Loucy (cell line): ENCODE results near the gene EIF2S1.

ENCODE experiments used
- H2AFZ ChIP-seq: fragments of 200-600 bp; sonication (generic); 2 replicates; pipeline ENCODE4 v1.6.0; 2016; ENCODE audit warnings: antibody characterized with exemption, mild to moderate bottlenecking, low read length, moderate library complexity
- H3F3A ChIP-seq: fragments of 200-600 bp; 2 replicates; pipeline ENCODE4 v1.6.0; 2016; ENCODE audit warnings: antibody characterized with exemption, low read depth, mild to moderate bottlenecking
- H3K27me3 ChIP-seq: fragments of 200-600 bp; sonication (generic); 2 replicates; pipeline ENCODE4 v1.6.1; 2014; ENCODE audit warnings: low read length, mild to moderate bottlenecking; ENCODE audit not compliant: insufficient read depth, poor library complexity, severe bottlenecking
- H3K36me3 ChIP-seq: fragments of 200-600 bp; sonication (generic); 2 replicates; pipeline ENCODE4 v1.6.1; 2016; ENCODE audit warnings: low read length; ENCODE audit not compliant: insufficient read depth
- H3K4me1 ChIP-seq: fragments of 200-600 bp; sonication (generic); 2 replicates; pipeline ENCODE4 v1.5.1; 2014; ENCODE audit warnings: low read length, mild to moderate bottlenecking; ENCODE audit not compliant: insufficient read depth, poor library complexity, severe bottlenecking
- H3K4me2 ChIP-seq: fragments of 200-600 bp; sonication (generic); 2 replicates; pipeline ENCODE4 v1.6.0; 2014; ENCODE audit warnings: antibody characterized with exemption, low read length, low read depth, mild to moderate bottlenecking; ENCODE audit not compliant: poor library complexity, severe bottlenecking
- H3K4me3 ChIP-seq: fragments of 200-600 bp; sonication (generic); 2 replicates; pipeline ENCODE4 v1.5.1; 2014; ENCODE audit warnings: low read length, mild to moderate bottlenecking, mixed read lengths; ENCODE audit not compliant: poor library complexity, severe bottlenecking
- H3K79me2 ChIP-seq: fragments of 200-600 bp; sonication (generic); 2 replicates; pipeline ENCODE4 v1.6.1; 2014; ENCODE audit warnings: low read length; ENCODE audit not compliant: insufficient read depth
- H3K9ac ChIP-seq: fragments of 200-600 bp; sonication (generic); 2 replicates; pipeline ENCODE4 v1.6.0; 2014; ENCODE audit warnings: mild to moderate bottlenecking, low read depth, low read length, moderate library complexity; ENCODE audit not compliant: poor library complexity, severe bottlenecking
- H3K9me2 ChIP-seq: fragments of 200-600 bp; sonication (generic); replicated peaks from 2 replicates; pipeline ENCODE4 v1.6.1; 2016; ENCODE audit warnings: low read depth, low read length, mixed read lengths
- H3K9me3 ChIP-seq: fragments of 200-600 bp; sonication (generic); 2 replicates; pipeline ENCODE4 v1.6.1; 2014; ENCODE audit warnings: mild to moderate bottlenecking, antibody characterized with exemption, low read length, low read depth; ENCODE audit not compliant: insufficient read depth
- H4K20me1 ChIP-seq: fragments of 200-600 bp; sonication (generic); 2 replicates; pipeline ENCODE4 v1.6.0; 2014; ENCODE audit warnings: antibody characterized with exemption, low read length, mild to moderate bottlenecking; ENCODE audit not compliant: insufficient read depth, poor library complexity, severe bottlenecking
- CTCF ChIP-seq: fragments of 200-600 bp; sonication (generic); conservative IDR thresholded peaks from 2 replicates; pipeline ENCODE4 v1.5.1; 2014; ENCODE audit warnings: mild to moderate bottlenecking, antibody characterized with exemption, low read length
- EZH2phosphoT487 ChIP-seq: fragments of 200-600 bp; IDR thresholded peaks from 2 replicates; pipeline ENCODE4 v1.6.1; 2018; ENCODE audit warnings: antibody characterized with exemption, mild to moderate bottlenecking, moderate library complexity, borderline replicate concordance

EIF2S1 gene

GRCh38 chr14:67423424-67423823, 63.3 kb downstream of the EIF2S1 start:
- no peak overlapping the region for H2AFZ ChIP-seq
- H3K4me2 ChIP-seq = no peak overlapping the region
- no peaks in the 10 kb centered on the region for H3K4me1 ChIP-seq
- H3K9ac ChIP-seq = no peak overlapping the region
- H3F3A ChIP-seq = no peaks in the 10 kb centered on the region
- H3K9me2 ChIP-seq = no peaks in the 10 kb centered on the region
- H3K4me3 ChIP-seq = no peak overlapping the region
- H4K20me1 ChIP-seq = no peaks in the 10 kb centered on the region
- no peak for TF ChIP-seq CTCF
- H3K27me3 ChIP-seq = no peaks in the 10 kb centered on the region
- no peaks in the 10 kb centered on the region for H3K79me2 ChIP-seq
- H3K36me3 ChIP-seq = no peaks in the 10 kb centered on the region
- H3K9me3 ChIP-seq = no peaks in the 10 kb centered on the region

GRCh38 chr14:67424539-67424938, 64.4 kb downstream of the EIF2S1 start:
- Histone ChIP-seq H3K4me2 (no peak overlapping the region), H3K9me3 (no peaks in the 10 kb centered on the region), H3K4me1 (no peaks in the 10 kb centered on the region), H2AFZ (no peak overlapping the region), H3K36me3 (no peaks in the 10 kb centered on the region), H3K9ac (no peak overlapping the region), H3K27me3 (no peaks in the 10 kb centered on the region), H3K9me2 (no peaks in the 10 kb centered on the region), H4K20me1 (no peaks in the 10 kb centered on the region), H3K79me2 (no peaks in the 10 kb centered on the region), H3F3A (no peaks in the 10 kb centered on the region), H3K4me3 (no peak overlapping the region)
- TF ChIP-seq CTCF (no peak), EZH2phosphoT487 (no peak)

- H3K27me3 ChIP-seq = no peaks in the 10 kb centered on the region
- H3K4me2 ChIP-seq = no peak overlapping the region
- no peaks in the 10 kb centered on the region for H3K36me3 ChIP-seq
- no peaks in the 10 kb centered on the region for H4K20me1 ChIP-seq
- H3K9me2 ChIP-seq = no peaks in the 10 kb centered on the region
- no peaks in the 10 kb centered on the region for H3K79me2 ChIP-seq
- H2AFZ ChIP-seq = no peak overlapping the region
- H3F3A ChIP-seq = no peaks in the 10 kb centered on the region
- no peaks in the 10 kb centered on the region for H3K9me3 ChIP-seq
- no peaks in the 10 kb centered on the region for H3K4me1 ChIP-seq
- TF ChIP-seq EZH2phosphoT487 (no peak), CTCF (no peak)
- H3K4me3 ChIP-seq = no peak overlapping the region
- H3K9ac ChIP-seq = no peak overlapping the region
These were observed 65.5 kb downstream of the EIF2S1 start for GRCh38 chr14:67425608-67426007.
